K562 (cell line): ENCODE results near the gene FAM227B. TPM values are rescaled to one million over a fixed set of nuclear protein-coding genes. Genes with fewer than 3 reads are reported as not detected.

Experiments
- BCOR ChIP-seq: fragments of 450-650 bp; IDR thresholded peaks from 2 replicates; pipeline ENCODE4 v1.6.1; 2016
- CREM ChIP-seq: IDR thresholded peaks from 2 replicates; pipeline ENCODE4 v1.6.1; 2014; ENCODE audit warnings: antibody characterized with exemption, low read depth
- ELF1 ChIP-seq: fragments of 200-800 bp; sonication (Bioruptor generic); IDR thresholded peaks from 2 replicates; pipeline ENCODE4 v1.6.1; 2016; ENCODE audit warnings: missing genetic modification characterization, missing compliant biosample characterization
- KDM1A ChIP-seq, 2 experiments: fragments of 450-650 bp; IDR thresholded peaks; 2 replicates each; pipeline ENCODE4 v1.6.1; 2016; ENCODE audit warnings: mild to moderate bottlenecking in 2 of 2
- SMARCA5 ChIP-seq: fragments of 450-650 bp; IDR thresholded peaks from 2 replicates; pipeline ENCODE4 v1.6.1; 2016
- SUPT5H ChIP-seq: fragments of 450-650 bp; IDR thresholded peaks from 2 replicates; pipeline ENCODE4 v1.6.1; 2016
- TEAD1 ChIP-seq, 2 experiments: fragments of 450-650 bp in 1 of 2; sonication (generic) in 1 of 2; formaldehyde crosslinking; IDR thresholded peaks; 2 replicates each; pipeline versions ENCODE4 v1.4.0 to v1.8.0; 2020 to 2022; ENCODE audit warnings: mild to moderate bottlenecking in 2 of 2, missing genetic modification reagents in 1 of 2
- ZBTB1 ChIP-seq: sonication (generic); formaldehyde crosslinking; IDR thresholded peaks from 2 replicates; pipeline ENCODE4 v1.8.1; 2023; ENCODE audit warnings: missing genetic modification reagents, low read depth, mild to moderate bottlenecking, borderline replicate concordance
- ZNF324 ChIP-seq: fragments of 250-450 bp; sonication (Bioruptor Pico); IDR thresholded peaks from 2 replicates; pipeline ENCODE4 v1.4.0; 2020; ENCODE audit warnings: mild to moderate bottlenecking
- ZNF766 ChIP-seq: fragments of 200-800 bp; sonication (Bioruptor generic); conservative IDR thresholded peaks from 2 replicates; pipeline ENCODE4 v1.6.1; 2016; ENCODE audit warnings: missing genetic modification characterization, missing compliant biosample characterization
- ZNF785 ChIP-seq: fragments of 250-450 bp; sonication (Bioruptor Pico); IDR thresholded peaks from 2 replicates; pipeline ENCODE4 v1.4.0; 2020; ENCODE audit warnings: mild to moderate bottlenecking
- polyA plus RNA-seq, 8 experiments: library from polyadenylated mRNA; depleted of rRNA in 4 of 8; stranded (reverse) in 5 of 8; unstranded in 3 of 8; fragments of >200 nt; fragmentation: Nextera tagmentation in 2 of 8; fragmentation: Illumina TruSeq in 1 of 8; extraction: Ambion mirVana in 2 of 8; extraction: Trizol in 1 of 8; gene quantifications; 2 replicates each; pipeline versions ENCODE4 v1.2.1 to v1.2.3, GENCODE V29; 2011 to 2014; ENCODE audit warnings: inconsistent platforms in 1 of 8, missing spikeins in 1 of 8
- total RNA-seq, 7 experiments: library from RNA; depleted of rRNA in 6 of 7; stranded (reverse); fragments of >200 nt in 6 of 7; fragmentation: Illumina TruSeq in 2 of 7; extraction: Trizol in 2 of 7; gene quantifications; 2 replicates each; pipeline versions ENCODE4 v1.2.1 to v1.2.3, GENCODE V29; 2011 to 2021; ENCODE audit warnings: low replicate concordance in 1 of 7
- TF ChIP-seq, protein P1 (sequence below), 2 experiments: fragments of 200-800 bp in 1 of 2; sonication (Bioruptor generic) in 1 of 2; sonication (generic) in 1 of 2; formaldehyde crosslinking in 1 of 2; IDR thresholded peaks in 1 of 2; conservative IDR thresholded peaks in 1 of 2; 2 replicates each; pipeline versions ENCODE4 v1.5.0 to v1.6.1; 2016 to 2020; ENCODE audit warnings: missing compliant biosample characterization in 1 of 2, missing genetic modification characterization in 1 of 2, missing genetic modification reagents in 1 of 2
- TF ChIP-seq, protein P2 (sequence below): fragments of 200-800 bp; sonication (Bioruptor generic); IDR thresholded peaks from 2 replicates; pipeline ENCODE4 v1.6.1; 2017; ENCODE audit warnings: missing genetic modification characterization, missing compliant biosample characterization
- TF ChIP-seq, protein P3 (sequence below), 2 experiments: fragments of 450-650 bp in 1 of 2; sonication (generic) in 1 of 2; formaldehyde crosslinking; conservative IDR thresholded peaks; 2 replicates each; pipeline versions ENCODE4 v1.4.0 to v1.8.1; 2020 to 2022; ENCODE audit warnings: mild to moderate bottlenecking in 1 of 2, missing genetic modification reagents in 1 of 2

Gene FAM227B
- total and polyA plus RNA-seq, 9 of the 15 experiments (the other 6 are each of a cell fraction or from before 2014, with no cell fraction given): 5.1 to 12.5 (median 11.2) TPM

DNA sequence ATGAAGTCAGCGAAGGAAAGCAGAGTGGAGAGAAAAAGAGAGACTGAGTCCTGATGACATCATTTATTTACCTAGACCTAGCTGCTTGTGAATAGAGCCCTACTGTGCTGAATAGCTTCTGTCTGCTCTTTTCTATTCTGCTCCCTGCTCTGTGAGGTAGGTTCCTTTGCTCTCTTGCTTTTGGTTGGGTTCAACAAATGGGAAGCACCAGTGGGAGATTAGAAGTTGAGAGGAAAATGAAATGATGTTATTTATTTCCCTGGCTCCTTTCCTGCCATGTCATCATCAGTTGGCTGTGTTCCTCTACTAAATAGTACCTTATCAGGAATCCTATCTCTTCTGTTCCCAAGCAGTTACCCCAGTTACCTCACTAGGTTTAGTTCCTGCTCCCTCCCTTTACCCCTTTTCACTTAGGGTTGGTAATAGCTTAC is 23.8 kb upstream of the FAM227B start (continued):
- TF ChIP-seq ZNF324 (no peak), ELF1 (tag) (no peak), BCOR (no peak), KDM1A (IDR thresholded peaks at IDR 0.05) (no peak), ZNF766 (no peak), SUPT5H (no peak), ZBTB1 (CRISPR knock-in tag) (no peak), CREM (no peak), SMARCA5 (no peak), ZNF785 (CRISPR knock-in tag) (no peak), TEAD1 (CRISPR knock-in tag; IDR thresholded peaks at IDR 0.05) (no peak)
- TF ChIP-seq, protein P1, sequence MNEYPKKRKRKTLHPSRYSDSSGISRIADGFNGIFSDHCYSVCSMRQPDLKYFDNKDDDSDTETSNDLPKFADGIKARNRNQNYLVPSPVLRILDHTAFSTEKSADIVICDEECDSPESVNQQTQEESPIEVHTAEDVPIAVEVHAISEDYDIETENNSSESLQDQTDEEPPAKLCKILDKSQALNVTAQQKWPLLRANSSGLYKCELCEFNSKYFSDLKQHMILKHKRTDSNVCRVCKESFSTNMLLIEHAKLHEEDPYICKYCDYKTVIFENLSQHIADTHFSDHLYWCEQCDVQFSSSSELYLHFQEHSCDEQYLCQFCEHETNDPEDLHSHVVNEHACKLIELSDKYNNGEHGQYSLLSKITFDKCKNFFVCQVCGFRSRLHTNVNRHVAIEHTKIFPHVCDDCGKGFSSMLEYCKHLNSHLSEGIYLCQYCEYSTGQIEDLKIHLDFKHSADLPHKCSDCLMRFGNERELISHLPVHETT (CRISPR knock-in tag; conservative IDR thresholded peaks at IDR 0.05 in 1 of 2, IDR thresholded peaks at IDR 0.05 in 1 of 2): no peak
- TF ChIP-seq, protein P2, sequence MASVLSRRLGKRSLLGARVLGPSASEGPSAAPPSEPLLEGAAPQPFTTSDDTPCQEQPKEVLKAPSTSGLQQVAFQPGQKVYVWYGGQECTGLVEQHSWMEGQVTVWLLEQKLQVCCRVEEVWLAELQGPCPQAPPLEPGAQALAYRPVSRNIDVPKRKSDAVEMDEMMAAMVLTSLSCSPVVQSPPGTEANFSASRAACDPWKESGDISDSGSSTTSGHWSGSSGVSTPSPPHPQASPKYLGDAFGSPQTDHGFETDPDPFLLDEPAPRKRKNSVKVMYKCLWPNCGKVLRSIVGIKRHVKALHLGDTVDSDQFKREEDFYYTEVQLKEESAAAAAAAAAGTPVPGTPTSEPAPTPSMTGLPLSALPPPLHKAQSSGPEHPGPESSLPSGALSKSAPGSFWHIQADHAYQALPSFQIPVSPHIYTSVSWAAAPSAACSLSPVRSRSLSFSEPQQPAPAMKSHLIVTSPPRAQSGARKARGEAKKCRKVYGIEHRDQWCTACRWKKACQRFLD (CRISPR knock-in tag): no peak
- TF ChIP-seq, protein P3, sequence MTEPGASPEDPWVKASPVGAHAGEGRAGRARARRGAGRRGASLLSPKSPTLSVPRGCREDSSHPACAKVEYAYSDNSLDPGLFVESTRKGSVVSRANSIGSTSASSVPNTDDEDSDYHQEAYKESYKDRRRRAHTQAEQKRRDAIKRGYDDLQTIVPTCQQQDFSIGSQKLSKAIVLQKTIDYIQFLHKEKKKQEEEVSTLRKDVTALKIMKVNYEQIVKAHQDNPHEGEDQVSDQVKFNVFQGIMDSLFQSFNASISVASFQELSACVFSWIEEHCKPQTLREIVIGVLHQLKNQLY (CRISPR knock-in tag; conservative IDR thresholded peaks at IDR 0.05): no peak
